Pulmonary artery endothelial cell (primary cell): ENCODE data around the gene HOXB1. TPM values are rescaled to one million over a fixed set of nuclear protein-coding genes. Genes with fewer than 3 reads are reported as not detected.
A peak's percentile ranks its signal among the peaks of the same experiment; 100 is the strongest.

ENCODE experiments used
- DNase-seq: peaks from one replicate; pipeline ENCODE4 v3.0.0-alpha.2; 2011; ENCODE audit warnings: low read depth, low spot score
- total RNA-seq: library from RNA; depleted of rRNA; stranded (reverse); fragments of >200 nt; gene quantifications from 2 replicates; pipeline ENCODE4 v1.2.3, GENCODE V29; 2014

HOXB1 gene
- total RNA-seq, 1 donor from 2014 or later = not detected

DNA sequence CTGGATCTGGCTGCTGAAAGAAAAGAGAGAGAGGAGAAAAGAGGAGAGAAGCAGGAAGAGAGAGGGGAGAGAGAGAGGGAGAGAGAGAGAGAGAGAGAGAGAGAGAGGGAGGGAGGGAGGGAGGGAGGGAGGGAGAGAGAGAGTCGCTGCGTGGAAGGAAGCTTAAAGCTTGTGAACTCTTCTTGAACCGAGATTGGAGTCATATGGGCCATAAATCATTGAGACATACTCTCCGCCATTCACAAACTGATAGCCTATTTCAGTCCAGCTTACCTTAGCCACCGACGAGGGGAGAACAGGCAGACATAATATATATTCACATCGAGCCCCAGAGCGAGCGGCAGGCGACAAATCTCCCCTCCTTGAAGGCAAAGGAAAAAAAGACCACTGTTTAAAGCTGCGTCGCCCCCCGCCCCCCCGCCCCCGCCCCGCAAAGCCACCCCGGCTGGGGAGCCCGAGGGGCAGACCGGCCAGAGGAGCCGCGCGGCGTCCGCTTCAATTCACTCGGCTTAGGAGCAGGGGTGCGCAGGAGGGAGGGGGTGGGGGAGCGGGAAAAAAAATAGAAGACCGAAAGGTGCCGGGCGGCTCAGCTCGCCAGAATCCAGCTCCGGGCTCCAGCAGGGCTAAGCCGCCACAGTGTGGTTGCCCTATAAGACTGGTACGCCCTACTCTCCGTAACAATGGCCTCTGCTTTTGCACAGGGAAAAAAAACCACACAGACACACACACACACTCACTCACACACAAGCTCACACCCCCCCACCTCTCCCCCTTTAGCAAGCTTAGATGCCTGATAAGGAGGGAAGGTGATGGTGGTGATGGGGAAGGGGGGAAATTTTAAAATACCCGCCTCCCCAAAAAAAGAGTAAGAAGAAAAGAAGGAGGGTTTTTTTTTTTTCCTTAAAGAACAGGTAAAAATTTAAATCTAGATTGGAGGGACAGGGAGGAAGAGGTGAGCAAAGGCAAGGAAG, 24.7 kb upstream of the HOXB1 start:
- peak; percentile 80 for DNase-seq

DNA sequence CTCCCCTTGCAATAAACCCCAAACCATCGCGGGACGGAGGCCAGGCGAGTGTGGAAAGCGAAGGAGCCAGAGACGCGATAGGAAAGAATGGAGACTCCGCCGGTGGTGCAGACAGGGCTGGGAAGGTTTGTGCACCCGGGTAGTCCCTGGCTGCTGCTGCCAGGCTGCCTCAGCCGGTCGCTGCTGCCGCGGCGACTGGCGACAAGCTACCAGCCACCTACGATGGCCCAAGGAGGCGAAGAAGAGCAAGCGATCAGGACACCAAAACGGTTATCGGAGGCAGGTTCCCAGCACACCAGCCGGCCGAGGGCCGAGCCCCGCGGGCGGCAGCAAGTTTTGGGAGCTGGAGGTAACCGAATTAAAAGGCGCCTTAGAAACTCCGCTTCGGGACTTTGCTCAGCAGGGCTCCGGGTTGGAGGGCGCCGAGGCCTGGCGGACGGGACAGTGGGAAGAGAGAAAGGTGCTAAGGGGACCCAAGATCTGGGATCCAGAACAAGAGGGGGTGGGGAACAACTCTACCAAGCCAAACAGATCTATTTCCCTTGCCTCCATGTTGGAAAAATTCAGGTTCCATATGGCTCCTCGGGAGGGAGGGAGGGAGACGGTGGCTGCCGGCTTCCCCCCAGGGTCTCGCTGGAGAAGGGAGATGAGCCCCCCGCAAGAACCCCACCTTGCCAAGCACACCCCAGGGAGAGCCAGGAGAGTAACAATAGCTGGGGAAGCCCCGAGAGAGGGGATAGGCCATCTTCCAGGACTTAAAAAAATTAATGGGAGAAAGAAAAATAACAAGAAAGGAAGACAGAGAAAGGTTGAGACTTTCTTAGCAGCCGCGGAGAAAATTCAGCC, 23.8 kb upstream of the HOXB1 start:
- DNase-seq = no peak

DNA sequence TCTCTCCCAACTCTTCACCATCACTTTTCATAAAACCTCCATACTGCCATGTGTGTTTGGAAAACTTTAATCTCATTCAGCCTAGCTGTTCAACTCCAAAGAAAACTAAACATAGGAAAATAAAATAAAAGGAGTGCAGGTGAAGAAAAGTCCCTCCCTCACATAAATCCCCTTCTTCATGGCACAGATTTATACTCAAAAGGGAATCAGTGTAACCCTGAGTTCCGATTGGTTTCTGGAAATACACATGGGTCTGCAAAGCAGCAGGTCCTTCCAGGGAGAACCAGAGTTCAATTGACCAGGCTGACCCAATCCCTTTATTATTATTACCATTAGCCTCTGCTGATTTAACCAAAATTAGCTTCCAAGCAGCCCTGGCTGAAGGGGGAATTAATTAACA, 23.0 kb upstream of the HOXB1 start:
- DNase-seq = no peak

DNA sequence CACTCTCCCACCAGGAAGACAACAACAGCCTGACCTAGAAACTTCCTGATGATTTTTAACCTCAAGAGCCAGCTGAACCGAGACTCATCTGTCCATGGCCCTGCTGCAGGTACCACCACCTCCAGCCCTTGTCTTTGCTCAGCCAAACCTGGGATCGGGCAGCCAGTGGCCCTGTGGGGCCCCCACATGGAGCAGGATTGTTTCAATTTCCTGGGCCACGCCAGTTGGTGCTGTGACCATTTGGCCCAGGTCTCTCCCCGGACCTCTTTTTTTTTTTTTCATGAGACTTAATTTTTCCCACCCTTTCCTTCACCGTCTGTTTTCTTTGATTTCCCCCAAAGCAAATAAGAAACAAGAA, 22.4 kb upstream of the HOXB1 start:
- DNase-seq = no peak

DNA sequence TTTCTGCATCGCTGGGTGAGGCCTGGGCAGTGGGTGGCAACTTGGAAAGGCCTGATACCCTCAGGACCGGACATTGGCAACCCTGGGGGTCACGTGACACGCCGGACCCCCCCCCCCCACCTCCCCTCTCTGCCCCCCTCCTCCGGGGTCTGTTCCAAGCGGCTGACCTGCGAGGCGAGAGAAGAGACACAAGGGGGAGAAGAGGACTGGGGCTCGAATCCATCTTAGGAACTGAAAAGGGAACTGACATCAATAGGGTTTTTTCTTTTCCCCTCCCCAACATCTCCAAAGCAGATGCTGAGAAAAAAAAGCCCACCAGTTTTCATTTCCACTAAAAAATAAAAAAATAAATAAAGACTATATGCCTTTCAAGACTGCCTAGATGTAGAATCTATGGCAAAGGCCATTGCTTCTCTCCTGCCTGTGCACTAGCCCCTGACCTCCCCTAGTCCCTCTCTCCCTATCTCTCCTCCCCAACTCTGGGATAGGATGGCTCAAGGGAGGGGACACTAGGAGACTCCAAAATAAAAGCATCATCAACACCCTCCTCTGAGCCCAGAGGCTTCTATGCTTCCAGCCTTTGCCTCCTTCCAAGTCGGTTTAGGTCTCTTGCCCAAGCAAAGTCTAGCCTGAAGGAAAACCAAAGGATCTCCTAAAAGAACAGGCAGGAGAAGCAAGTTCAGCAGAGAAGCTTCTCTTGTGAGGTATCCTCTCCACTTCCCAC, 21.8 kb upstream of the HOXB1 start:
- DNase-seq = no peak

DNA sequence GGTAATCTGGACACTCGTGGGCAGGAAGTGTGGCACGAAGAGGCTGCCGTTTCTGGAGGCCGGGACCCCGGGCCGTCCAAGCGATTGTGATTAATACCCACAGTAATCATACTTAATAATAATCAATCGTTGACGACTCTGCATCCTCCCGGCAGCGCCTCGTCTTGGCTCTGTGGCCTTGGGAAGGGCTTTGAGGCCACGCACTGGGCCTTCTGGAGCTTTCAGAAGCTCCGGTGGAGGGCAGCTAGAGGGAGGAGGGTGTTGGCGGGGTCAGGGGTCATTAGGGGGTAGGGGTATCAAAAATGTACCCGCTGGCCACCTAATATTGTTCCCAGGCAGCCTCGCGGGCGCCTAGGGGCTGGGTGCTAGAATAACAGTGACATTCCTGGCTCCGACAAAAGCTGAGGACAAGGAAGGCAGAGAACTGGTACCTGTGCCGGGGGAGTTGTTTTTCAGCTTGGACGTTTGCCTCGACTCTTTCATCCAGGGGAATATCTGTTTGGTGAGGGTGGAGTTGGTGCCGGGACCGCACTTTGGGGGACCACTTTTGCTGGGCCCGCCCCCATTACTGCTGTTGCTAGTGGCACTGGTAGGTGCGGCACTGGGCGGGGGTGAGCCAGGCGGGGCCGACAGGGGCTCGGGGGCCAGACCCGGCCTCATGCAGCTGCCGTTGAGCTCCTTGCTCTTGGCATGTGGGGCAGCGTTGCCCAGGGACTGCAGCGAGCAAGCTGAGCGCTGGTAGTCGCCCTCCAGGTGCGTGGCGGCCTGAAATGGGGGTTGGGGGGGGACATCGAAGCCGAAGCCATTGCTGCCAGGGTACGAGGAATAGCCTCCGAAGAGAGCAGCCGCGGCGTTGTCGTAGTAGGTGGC, 21.0 kb upstream of the HOXB1 start:
- DNase-seq = no peak

DNA sequence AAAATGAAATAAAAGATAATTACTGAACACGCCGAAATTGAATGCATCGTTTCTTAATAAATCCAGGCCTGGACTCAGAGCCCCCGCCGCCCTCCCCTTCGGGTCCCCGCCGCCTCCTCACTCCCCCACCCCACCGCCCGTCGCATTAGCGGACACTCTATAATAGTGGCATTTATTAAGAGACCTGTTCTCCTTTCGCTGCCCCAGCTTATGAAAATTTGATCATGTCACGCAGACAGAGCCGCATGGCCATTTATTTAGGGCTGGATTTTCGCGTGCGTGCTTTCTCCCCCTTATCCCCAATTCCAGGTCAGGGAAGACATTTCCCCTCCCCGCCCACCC, 20.4 kb upstream of the HOXB1 start:
- DNase-seq = no peak

DNA sequence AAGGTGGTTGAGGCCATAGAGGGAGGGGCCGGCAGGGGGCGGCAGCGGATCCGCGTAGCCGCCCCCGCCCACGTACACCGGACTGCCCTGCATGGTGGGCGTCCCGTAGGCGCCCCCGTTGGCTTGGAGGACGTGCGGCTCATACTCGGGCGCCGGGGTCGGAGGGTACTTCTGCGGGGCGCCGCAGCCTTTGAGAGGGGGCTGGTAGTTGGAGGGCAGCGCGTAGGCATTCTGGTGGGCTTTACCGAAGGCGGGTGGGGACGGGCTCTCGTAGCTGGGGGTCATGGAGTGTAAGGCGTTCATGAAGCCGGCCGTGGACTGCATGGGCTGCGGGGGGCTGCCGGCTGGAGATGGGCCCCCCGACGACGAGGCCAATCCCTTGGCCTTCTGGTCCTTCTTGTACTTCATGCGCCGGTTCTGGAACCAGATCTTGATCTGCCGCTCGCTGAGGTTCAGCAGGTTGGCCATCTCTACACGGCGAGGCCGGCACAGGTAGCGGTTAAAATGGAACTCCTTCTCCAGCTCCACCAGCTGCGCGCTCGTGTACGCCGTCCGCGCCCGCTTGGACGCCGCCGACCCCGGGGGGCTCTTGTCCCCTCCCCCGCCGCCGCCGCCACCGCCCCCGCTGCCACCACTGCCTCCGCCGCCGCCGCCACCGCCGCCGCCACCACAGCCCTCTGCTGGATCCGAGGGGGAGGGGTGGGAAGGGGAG, 19.8 kb upstream of the HOXB1 start:
- DNase-seq = no peak

DNA sequence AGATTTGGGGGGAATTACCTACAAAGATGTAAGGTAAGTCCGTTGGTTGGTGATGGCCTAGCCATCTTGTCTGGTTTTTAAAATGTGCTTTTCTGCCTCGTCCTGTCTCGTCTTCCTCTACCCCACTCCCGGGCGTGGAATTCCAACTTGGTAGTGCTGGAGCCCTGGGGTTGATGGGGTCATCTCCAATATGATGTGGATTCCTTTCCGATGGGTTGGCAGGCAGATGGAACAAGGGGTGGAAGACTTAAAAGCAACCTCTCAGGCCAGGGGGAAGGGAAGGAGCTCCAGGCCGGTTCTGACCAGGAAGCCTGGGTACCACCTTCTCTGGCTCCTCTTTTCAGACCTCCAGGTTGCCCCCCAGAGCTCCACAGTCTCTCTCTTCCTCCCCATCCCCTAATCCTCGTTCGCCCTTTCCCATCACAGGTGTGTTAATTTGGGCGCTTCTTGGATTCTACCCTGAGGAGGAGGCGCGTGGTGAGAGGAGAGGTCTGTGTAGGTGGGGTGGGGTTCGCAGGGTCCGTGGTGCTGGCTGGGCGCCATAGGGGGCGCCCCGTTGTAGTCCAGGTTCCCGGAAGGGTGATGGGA, 19.2 kb upstream of the HOXB1 start:
- no peak for DNase-seq

DNA sequence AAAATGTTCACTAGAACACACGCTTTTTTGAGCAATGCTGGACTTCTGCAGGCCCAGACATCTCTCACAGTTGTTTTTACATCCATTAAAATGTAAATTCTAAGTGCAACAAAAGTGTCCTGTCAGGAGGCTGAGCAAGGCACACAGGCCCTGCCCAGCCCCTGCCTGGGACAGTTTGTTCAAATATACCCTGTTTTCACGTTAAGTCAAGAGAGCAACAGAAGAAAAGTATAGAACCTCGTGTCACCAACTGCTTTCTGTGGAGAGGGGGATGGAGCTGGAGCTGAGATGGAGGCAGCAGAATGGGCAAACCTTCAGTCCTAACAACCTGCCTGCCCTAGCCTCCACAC, 18.4 kb upstream of the HOXB1 start:
- no peak for DNase-seq

DNA sequence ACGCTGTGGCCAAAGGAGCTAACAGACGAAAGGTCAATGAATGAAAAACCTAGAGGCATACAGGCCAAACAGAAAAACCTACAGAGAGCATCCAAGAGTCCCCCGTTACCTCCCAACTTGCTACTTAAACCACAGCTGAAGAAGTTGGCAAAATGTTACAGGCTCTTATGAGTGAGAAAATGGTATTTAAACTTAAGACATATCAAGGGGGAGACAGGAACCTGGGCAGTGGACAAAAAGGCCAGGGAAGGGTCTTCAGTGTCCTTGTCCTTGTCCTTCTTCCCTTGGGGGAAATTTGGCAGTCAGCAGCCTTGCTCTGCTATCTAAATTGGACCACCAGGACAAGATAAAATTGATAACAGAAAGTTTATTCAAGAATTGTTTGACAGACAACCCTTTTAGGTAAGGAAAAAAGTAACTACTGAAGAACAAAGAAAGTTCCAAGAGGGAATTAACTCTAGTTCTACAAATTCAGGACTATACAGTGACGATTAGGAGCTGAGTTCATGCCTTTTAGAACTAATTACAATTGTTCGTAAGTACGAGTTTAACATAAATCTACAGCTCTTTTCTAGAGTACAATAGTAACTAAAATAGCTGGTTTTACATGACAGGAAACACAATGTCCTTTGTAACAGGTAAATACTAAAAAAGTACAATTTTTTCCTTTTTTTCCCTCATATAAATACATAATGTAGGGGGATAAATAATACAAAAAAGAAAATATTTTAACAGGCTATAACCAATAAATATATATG, 17.9 kb upstream of the HOXB1 start:
- no peak for DNase-seq

DNA sequence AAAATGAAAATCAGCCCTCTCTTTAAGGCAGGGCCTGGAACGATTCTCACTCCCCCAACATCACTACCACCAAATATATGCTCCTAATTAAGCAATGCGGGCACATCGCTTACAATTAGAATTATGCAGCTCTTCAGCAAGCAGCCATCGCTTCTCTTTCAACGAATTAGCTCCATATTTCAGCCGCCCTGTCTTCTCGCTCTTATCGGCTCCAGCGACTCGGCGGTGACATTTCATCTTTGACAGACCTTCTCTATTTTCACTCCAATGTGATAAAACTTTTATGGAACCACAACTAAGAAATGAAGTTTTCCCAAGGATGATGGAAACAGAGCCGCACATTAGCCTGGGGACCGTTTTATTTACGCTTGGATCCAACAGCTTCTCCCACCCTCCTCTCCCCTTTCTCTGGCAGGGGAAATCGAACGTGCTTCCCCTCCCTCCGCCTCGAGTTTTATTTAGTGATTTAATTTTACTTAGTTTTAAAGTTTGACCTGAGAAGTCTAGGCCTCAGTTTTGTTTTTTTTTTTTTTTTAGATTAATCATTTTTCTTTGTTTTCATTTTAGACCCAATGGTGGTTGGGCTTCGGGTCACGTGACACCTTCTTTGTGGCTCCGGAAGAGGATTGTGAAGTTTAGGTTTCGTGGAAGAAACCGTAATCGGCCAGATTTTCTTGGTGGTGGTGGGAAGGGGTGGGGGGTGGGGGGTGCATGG, 17.2 kb upstream of the HOXB1 start:
- DNase-seq = no peak

DNA sequence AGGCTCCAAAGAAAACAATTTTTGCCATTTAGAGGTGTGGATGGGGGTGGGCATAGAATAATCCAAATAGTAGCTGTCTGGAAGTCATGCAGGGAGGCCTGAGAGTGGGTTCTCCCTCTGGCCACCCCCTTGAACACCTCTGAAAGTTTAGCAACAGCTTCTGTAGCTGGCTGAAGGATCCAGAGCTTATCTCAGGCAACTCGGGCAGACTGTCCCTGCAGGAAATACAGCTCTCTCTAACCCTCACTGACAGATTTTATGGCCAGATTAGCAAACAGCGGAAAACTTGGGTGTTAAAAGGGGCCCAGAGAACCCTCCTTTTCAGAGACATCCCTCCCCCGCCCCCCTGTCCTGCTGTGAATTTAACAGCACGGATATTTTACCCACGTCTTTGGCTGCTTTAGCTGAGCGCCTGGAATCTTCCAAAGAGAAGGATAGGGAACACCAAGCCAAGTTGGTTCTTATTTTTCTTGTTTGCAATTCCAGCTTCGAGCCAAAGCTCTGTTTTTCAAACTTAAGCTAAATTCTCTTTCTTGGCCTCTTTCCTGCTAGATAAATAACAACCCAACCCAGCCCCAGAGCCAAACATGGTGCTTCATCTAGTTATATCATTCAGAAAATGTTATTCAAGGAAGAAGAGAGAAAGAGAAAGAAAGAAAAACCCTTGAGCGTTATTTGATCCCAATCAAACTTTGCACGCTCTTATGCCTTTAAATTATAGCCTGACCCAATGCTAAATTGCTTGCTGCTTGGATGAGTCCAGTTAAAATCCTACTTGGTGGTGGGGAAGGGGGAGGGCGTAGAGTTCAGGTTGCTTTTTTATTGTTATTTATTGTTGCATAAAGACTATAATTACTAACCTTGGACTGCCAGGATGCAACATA, 16.4 kb upstream of the HOXB1 start:
- no peak for DNase-seq

DNA sequence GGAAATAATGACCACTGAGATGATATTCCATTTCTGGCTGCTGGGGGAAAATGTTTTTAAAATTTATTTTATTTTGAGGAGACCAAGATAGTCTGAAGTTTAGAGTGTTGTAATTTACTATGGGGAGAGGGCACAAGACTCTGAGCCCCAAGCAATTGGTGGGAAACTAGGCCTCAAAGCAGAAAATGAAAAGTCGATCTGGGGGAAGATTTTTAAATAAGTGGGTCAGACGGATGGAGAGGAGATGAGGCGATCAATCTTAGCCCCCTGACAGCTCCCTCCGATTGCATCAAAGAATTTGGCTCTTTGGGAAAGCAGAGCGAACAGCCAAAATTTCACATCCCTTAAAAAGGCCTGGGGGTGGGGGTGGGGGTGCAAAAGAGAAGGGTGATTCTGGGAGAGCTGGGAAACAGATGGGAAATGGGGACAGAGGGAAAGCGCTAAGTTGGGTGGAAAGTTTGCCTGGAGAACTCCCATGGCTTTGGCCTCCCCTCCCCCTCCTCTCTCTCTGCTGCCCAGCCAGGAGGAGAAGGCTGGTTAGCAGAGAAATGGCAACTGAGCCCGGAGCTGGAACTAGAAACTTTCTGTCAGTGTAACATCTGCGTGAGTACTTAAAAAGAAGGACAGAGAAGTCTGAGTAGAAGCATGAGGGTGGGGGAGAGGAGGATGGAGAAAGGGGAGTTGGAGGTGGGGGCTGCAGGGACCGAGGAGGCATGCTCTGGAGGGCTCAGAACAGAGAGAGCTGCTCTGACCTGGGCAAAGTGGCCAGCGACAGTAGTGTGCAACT, 15.5 kb upstream of the HOXB1 start:
- no peak for DNase-seq

DNA sequence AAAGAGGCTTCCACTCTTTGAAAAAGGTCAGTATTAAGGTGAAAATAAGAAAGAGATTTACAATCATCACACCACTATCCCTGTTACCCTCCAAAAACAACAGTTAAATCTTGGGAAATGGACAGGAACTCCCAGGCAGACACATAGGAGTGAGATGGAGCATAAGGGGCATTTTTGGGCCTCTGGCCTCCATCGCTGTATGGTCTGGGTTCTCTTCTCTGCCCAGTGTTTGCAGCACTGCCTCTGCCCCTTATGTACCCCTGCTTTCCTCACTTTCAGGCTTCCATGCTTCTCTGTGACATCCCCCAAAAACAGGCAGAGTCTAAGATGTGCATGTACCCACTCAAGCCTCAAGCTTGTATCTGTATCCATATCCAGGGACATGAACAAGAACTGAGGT, 14.7 kb upstream of the HOXB1 start:
- no peak for DNase-seq

DNA sequence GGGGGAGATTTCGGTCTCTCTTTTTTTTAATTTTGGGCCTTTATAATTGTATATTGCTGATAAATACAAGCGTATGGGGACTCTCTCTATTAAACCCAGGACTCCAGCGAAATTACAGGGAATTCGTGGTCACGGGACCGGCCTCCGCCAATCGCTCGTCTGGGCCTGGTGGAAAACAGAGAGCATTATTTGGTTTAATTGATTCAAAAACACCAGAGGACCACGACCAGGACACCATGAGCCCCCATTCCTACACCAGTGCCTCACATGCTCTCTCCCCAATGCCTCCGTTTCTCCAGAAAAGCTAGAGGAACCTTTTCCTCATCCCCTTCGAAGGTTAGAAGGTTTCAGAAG, 14.2 kb upstream of the HOXB1 start, which contains the start of gene HOXB2:
Gene HOXB2 (minus strand): TSS at position 88 of the 354 bp plus-strand sequence. CDS start 198 bp downstream, outside the sequence.
- no peak for DNase-seq
